Liver (tissue), 9 donors: ENCODE measurements around the gene MAMDC2. TPM values are rescaled to one million over a fixed set of nuclear protein-coding genes. Genes with fewer than 3 reads are reported as not detected.

Source experiments
- DNase-seq: peaks from one replicate; pipeline ENCODE4 v3.0.0-alpha.2; 2017; ENCODE audit warnings: low spot score
- H3K27ac ChIP-seq, 2 donors: one replicate each; pipeline ENCODE4 v1.7.0; 2013; ENCODE audit warnings: inconsistent platforms in 2 of 2, low read length in 2 of 2, control low read depth in 1 of 2, low read depth in 1 of 2, mild to moderate bottlenecking in 1 of 2
- H3K27me3 ChIP-seq, 4 donors: one replicate each; pipeline versions ENCODE4 v1.6.1 to v1.7.0; 2013; ENCODE audit warnings: low read length in 3 of 4, inconsistent platforms in 1 of 4, mild to moderate bottlenecking in 1 of 4, moderate library complexity in 1 of 4; ENCODE audit not compliant: control insufficient read depth in 4 of 4, insufficient read depth in 4 of 4
- H3K36me3 ChIP-seq, 4 donors: one replicate each; pipeline versions ENCODE4 v1.6.1 to v1.7.0; 2013; ENCODE audit warnings: low read length in 3 of 4, mild to moderate bottlenecking in 3 of 4, low read depth in 1 of 4, moderate library complexity in 1 of 4; ENCODE audit not compliant: control insufficient read depth in 4 of 4, insufficient read depth in 3 of 4
- H3K4me1 ChIP-seq, 4 donors: one replicate each; pipeline versions ENCODE4 v1.6.1 to v1.7.0; 2013; ENCODE audit warnings: low read length in 3 of 4, mild to moderate bottlenecking in 3 of 4, moderate library complexity in 1 of 4; ENCODE audit not compliant: control insufficient read depth in 4 of 4, insufficient read depth in 4 of 4
- H3K4me3 ChIP-seq, 3 donors: one replicate each; pipeline versions ENCODE4 v1.6.1 to v1.7.0; 2013; ENCODE audit warnings: low read length in 3 of 3, control low read depth in 1 of 3, low read depth in 1 of 3, mild to moderate bottlenecking in 1 of 3
- H3K9ac ChIP-seq, 2 donors: one replicate each; pipeline ENCODE4 v1.7.0; 2013; ENCODE audit warnings: low read length in 2 of 2, mild to moderate bottlenecking in 2 of 2, moderate library complexity in 2 of 2, control low read depth in 1 of 2, low read depth in 1 of 2
- H3K9me3 ChIP-seq, 4 donors: one replicate each; pipeline versions ENCODE4 v1.6.1 to v1.7.0; 2013; ENCODE audit warnings: low read length in 3 of 4; ENCODE audit not compliant: control insufficient read depth in 4 of 4
- FOXA1 ChIP-seq: IDR thresholded peaks from 2 replicates; pipeline ENCODE4 v1.6.1; 2016; ENCODE audit warnings: antibody characterized with exemption
- FOXA2 ChIP-seq: IDR thresholded peaks from 2 replicates; pipeline ENCODE4 v1.6.1; 2016; ENCODE audit warnings: antibody characterized with exemption
- GABPA ChIP-seq, 2 donors: IDR thresholded peaks in 1 of 2; conservative IDR thresholded peaks in 1 of 2; 2 replicates each; pipeline ENCODE4 v1.6.1; 2016; ENCODE audit warnings: antibody characterized with exemption in 2 of 2, mild to moderate bottlenecking in 1 of 2, moderate library complexity in 1 of 2
- HNF4A ChIP-seq, 2 donors: conservative IDR thresholded peaks; 2 replicates each; pipeline ENCODE4 v1.6.1; 2016; ENCODE audit warnings: antibody characterized with exemption in 2 of 2, mild to moderate bottlenecking in 2 of 2
- HNF4G ChIP-seq: IDR thresholded peaks from 2 replicates; pipeline ENCODE4 v1.6.1; 2016; ENCODE audit warnings: antibody characterized with exemption
- NR2F2 ChIP-seq: IDR thresholded peaks from 2 replicates; pipeline ENCODE4 v1.6.1; 2016; ENCODE audit warnings: antibody characterized with exemption
- RXRA ChIP-seq, 2 donors: IDR thresholded peaks; 2 replicates each; pipeline ENCODE4 v1.6.1; 2017 to 2018; ENCODE audit warnings: antibody characterized with exemption in 2 of 2, mild to moderate bottlenecking in 1 of 2
- SP1 ChIP-seq: IDR thresholded peaks from 2 replicates; pipeline ENCODE4 v1.6.1; 2018; ENCODE audit warnings: antibody characterized with exemption, mild to moderate bottlenecking
- TAF1 ChIP-seq: conservative IDR thresholded peaks from 2 replicates; pipeline ENCODE4 v1.6.1; 2016; ENCODE audit warnings: antibody characterized with exemption, mild to moderate bottlenecking
- WGBS: extraction: QIAGEN DNeasy Blood & Tissue Kit; methylation state at CpG from one replicate; pipeline ENCODE4 v1.1.7; 2013; 5-methylcytosine and 5-hydroxymethylcytosine counted together
- polyA plus RNA-seq, 2 donors: library from polyadenylated mRNA; stranded (reverse) in 1 of 2; unstranded in 1 of 2; fragments of 200-250 nt in 1 of 2; fragments of >200 nt in 1 of 2; fragmentation: Nextera tagmentation in 1 of 2; extraction: Ambion mirVana in 1 of 2; gene quantifications; one replicate each; pipeline versions ENCODE4 v1.2.1 to v1.2.3, GENCODE V29; 2013 to 2015
- total RNA-seq, 2 donors: library from RNA; depleted of rRNA; stranded (reverse); fragments of >200 nt; gene quantifications; one replicate each; pipeline ENCODE4 v1.2.3, GENCODE V29; 2014
- TF ChIP-seq, protein P1 (sequence below): IDR thresholded peaks from 2 replicates; pipeline ENCODE4 v1.6.1; 2016; ENCODE audit warnings: antibody characterized with exemption, mild to moderate bottlenecking
- TF ChIP-seq, protein P2 (sequence below): IDR thresholded peaks from 2 replicates; pipeline ENCODE4 v1.6.1; 2016; ENCODE audit warnings: antibody characterized with exemption
- donor health status: healthy.
- donor health status: healthy.
- donor health status: healthy.
- donor health status: healthy.
- donor health status: healthy.

The MAMDC2 gene
- total and polyA plus RNA-seq, 4 donors, result 0.28 to 4.4 (median 1.0) TPM

DNA sequence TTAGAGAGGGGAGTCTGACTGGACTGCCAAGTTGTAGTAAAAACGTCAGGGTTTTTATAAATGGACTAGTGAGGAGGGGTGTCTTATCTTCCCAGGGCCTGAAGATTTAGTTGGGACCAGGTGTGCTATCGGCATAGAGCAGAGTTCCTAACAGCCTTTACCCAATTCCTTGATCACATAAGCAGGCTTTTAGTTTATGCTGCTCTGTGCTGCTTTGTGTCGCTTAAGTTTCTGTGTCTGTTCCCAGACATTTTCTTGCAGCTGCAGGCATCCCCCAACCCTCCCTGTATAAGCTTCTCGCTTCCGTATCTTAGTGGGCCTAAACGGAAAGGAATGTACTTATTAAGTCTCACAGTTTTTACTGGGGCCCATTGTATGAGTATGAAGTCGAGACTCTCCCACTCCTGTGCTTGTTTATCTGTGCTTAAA is 212.5 kb downstream of the MAMDC2 start (continued):
- TF ChIP-seq, protein P1, sequence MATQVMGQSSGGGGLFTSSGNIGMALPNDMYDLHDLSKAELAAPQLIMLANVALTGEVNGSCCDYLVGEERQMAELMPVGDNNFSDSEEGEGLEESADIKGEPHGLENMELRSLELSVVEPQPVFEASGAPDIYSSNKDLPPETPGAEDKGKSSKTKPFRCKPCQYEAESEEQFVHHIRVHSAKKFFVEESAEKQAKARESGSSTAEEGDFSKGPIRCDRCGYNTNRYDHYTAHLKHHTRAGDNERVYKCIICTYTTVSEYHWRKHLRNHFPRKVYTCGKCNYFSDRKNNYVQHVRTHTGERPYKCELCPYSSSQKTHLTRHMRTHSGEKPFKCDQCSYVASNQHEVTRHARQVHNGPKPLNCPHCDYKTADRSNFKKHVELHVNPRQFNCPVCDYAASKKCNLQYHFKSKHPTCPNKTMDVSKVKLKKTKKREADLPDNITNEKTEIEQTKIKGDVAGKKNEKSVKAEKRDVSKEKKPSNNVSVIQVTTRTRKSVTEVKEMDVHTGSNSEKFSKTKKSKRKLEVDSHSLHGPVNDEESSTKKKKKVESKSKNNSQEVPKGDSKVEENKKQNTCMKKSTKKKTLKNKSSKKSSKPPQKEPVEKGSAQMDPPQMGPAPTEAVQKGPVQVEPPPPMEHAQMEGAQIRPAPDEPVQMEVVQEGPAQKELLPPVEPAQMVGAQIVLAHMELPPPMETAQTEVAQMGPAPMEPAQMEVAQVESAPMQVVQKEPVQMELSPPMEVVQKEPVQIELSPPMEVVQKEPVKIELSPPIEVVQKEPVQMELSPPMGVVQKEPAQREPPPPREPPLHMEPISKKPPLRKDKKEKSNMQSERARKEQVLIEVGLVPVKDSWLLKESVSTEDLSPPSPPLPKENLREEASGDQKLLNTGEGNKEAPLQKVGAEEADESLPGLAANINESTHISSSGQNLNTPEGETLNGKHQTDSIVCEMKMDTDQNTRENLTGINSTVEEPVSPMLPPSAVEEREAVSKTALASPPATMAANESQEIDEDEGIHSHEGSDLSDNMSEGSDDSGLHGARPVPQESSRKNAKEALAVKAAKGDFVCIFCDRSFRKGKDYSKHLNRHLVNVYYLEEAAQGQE, result no peak
- TF ChIP-seq NR2F2, result no peak
- no peak for TF ChIP-seq FOXA1
- TF ChIP-seq TAF1, result no peak
- TF ChIP-seq HNF4A (conservative IDR thresholded peaks at IDR 0.05), result no peak
- TF ChIP-seq SP1, result no peak
- TF ChIP-seq HNF4G, result no peak
- no peak for TF ChIP-seq FOXA2

DNA sequence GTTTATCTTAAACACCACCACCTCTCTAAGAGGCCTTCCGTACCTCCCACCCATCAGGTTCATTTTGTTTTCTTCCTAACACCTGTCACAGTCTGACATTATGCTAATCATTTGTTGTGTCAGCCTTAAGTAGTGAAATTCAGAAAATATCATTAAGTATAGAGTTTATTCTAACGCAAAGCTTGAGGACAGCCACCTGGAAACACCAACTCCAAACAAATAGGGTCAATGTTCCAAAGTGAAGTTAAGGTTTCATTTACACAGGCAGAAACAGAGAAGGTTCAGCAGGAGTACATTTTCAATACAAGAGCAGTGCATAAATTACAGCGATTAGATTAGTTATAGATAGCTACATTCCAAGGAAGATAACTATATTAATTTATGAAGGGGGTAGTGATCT is 213.9 kb downstream of the MAMDC2 start:
- Histone ChIP-seq H3K9me3 (no peaks in the 10 kb centered on the region), H3K4me3 (peak overlapping the region in 2 of 3 donors; percentile 18 to 74), H3K9ac (peak overlapping the region; percentile 85), H3K27ac (peak overlapping the region; percentile 88 to 97), H3K27me3 (no peaks in the 10 kb centered on the region), H3K4me1 (peaks cover 8 to 45% (median 29%) of the 10 kb centered on the region in 4 donors), H3K36me3 (no peaks in the 10 kb centered on the region)
- peak; percentile 72 for TF ChIP-seq SP1
- TF ChIP-seq HNF4A (conservative IDR thresholded peaks at IDR 0.05), result peak; percentile 72 to 83
- TF ChIP-seq HNF4G, result no peak
- peak; percentile 79 to 81 for TF ChIP-seq RXRA (IDR thresholded peaks at IDR 0.05)
- TF ChIP-seq, protein P2, sequence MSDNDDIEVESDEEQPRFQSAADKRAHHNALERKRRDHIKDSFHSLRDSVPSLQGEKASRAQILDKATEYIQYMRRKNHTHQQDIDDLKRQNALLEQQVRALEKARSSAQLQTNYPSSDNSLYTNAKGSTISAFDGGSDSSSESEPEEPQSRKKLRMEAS, result peak; percentile 28
- TF ChIP-seq, protein P1, result peak; percentile 47
- no peak for DNase-seq
- WGBS, result 30% methylated on average over 3 of the region's 3 CpGs

GRCh38 chr9:70257991-70258691 is 214.5 kb downstream of the MAMDC2 start:
- TF ChIP-seq RXRA (IDR thresholded peaks at IDR 0.05), result peak in 1 of 2 donors; percentile 12
- TF ChIP-seq TAF1, result peak; percentile 17
- no peak for TF ChIP-seq GABPA (IDR thresholded peaks at IDR 0.05 in 1 of 2, conservative IDR thresholded peaks at IDR 0.05 in 1 of 2)
- TF ChIP-seq, protein P2, result peak; percentile 33
- Histone ChIP-seq H3K9ac (peak overlapping the region; percentile 85), H3K27me3 (no peaks in the 10 kb centered on the region), H3K9me3 (no peaks in the 10 kb centered on the region), H3K4me1 (peaks cover 8 to 45% (median 30%) of the 10 kb centered on the region in 4 donors), H3K36me3 (no peaks in the 10 kb centered on the region), H3K27ac (peak overlapping the region; percentile 88 to 97), H3K4me3 (peak overlapping the region; percentile 29 to 74 (median 74))
- WGBS, result 4% methylated on average over 27 of the region's 27 CpGs
- peak; percentile 66 for DNase-seq
